ENCODE measurements around the gene SMYD3.

Gene SMYD3

DNA sequence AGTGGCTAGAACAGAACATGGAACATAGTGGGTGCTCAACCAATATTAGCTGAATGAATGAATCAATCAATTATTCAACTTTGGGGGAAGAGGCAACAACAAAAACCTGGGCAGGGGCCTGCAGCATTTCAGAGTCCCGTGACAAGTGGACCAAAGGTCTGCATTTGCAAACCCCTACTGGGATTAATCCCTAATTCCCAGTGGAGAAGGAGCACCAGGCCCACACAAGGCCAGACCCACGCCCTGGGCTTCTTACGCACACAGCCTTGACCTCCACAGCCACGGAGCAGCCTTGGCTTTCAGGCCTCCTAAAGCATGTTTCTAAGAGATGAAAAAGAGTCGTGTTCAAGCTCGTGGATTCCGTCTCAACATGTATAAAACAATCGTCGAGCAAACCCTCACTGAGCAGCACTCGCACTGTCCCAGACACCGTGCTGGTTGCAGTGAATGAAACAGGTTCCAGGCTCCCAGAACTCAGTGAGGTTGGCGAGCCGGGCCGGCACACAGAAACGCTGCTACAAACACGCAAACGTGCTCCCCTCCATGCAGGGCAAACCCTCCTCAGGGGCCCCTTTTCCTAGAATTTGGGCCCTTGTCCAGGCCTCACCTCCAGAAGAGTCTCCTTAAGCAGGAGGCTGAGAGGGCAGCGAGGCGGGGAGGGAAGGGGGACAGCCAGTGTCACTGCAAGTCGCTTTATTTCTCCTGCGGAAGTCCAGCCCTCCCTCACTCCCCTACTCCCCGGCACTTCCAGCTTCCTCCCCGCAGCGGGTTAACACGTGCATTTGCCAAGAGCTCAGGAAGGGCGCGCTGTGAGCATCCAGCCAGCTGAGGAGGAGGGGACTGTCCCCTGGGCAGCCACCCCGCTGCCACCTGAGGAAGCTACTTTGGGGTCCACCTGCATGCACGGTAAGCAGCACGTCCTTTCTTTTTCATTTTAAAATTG lies 795.8 kb downstream of the SMYD3 start:
- TF ChIP-seq, protein P1, sequence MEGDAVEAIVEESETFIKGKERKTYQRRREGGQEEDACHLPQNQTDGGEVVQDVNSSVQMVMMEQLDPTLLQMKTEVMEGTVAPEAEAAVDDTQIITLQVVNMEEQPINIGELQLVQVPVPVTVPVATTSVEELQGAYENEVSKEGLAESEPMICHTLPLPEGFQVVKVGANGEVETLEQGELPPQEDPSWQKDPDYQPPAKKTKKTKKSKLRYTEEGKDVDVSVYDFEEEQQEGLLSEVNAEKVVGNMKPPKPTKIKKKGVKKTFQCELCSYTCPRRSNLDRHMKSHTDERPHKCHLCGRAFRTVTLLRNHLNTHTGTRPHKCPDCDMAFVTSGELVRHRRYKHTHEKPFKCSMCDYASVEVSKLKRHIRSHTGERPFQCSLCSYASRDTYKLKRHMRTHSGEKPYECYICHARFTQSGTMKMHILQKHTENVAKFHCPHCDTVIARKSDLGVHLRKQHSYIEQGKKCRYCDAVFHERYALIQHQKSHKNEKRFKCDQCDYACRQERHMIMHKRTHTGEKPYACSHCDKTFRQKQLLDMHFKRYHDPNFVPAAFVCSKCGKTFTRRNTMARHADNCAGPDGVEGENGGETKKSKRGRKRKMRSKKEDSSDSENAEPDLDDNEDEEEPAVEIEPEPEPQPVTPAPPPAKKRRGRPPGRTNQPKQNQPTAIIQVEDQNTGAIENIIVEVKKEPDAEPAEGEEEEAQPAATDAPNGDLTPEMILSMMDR (IDR thresholded peaks at IDR 0.05) = no peak
- Histone ChIP-seq H3K9ac (no peak overlapping the region), H3K4me3 (ENCODE audit: low read depth, low read length) (no peak overlapping the region), H3K4me1 (no peaks in the 10 kb centered on the region), H3K4me2 (ENCODE audit: low read length) (no peak overlapping the region), H3K79me2 (no peaks in the 10 kb centered on the region), H3K27me3 (ENCODE audit: control insufficient read depth, insufficient read depth, low read length) (no peaks in the 10 kb centered on the region), H3K27ac (no peak overlapping the region), H3K9me3 (ENCODE audit: control insufficient read depth, low read length) (no peaks in the 10 kb centered on the region), H3K36me3 (ENCODE audit: control insufficient read depth, insufficient read depth, low read length) (no peaks in the 10 kb centered on the region), H2AFZ (no peak overlapping the region)

GRCh38 chr1:245707941-245708340 lies 799.1 kb downstream of the SMYD3 start:
- Histone ChIP-seq H3K79me2 (no peaks in the 10 kb centered on the region), H3K4me2 (ENCODE audit: low read length) (no peak overlapping the region), H3K4me1 (no peaks in the 10 kb centered on the region), H3K27me3 (ENCODE audit: control insufficient read depth, insufficient read depth, low read length) (no peaks in the 10 kb centered on the region), H2AFZ (no peak overlapping the region), H3K9me3 (ENCODE audit: control insufficient read depth, low read length) (no peaks in the 10 kb centered on the region), H3K36me3 (ENCODE audit: control insufficient read depth, insufficient read depth, low read length) (no peaks in the 10 kb centered on the region), H3K27ac (no peak overlapping the region), H3K4me3 (ENCODE audit: low read depth, low read length) (no peak overlapping the region), H3K9ac (no peak overlapping the region)
- TF ChIP-seq, protein P1 (IDR thresholded peaks at IDR 0.05) = no peak

- no peak overlapping the region for H3K9ac ChIP-seq
- no peaks in the 10 kb centered on the region for H3K9me3 ChIP-seq (ENCODE audit: control insufficient read depth, low read length)
- H3K27ac ChIP-seq = no peak overlapping the region
- no peak overlapping the region for H3K4me3 ChIP-seq (ENCODE audit: low read depth, low read length)
- H3K4me2 ChIP-seq (ENCODE audit: low read length) = no peak overlapping the region
- H3K36me3 ChIP-seq (ENCODE audit: control insufficient read depth, insufficient read depth, low read length) = no peaks in the 10 kb centered on the region
- H3K4me1 ChIP-seq = no peaks in the 10 kb centered on the region
- no peak overlapping the region for H2AFZ ChIP-seq
- no peaks in the 10 kb centered on the region for H3K79me2 ChIP-seq
- TF ChIP-seq, protein P1 (IDR thresholded peaks at IDR 0.05) = no peak
- no peaks in the 10 kb centered on the region for H3K27me3 ChIP-seq (ENCODE audit: control insufficient read depth, insufficient read depth, low read length)
Observed at GRCh38 chr1:245704765-245705164, 802.3 kb downstream of the SMYD3 start.

GRCh38 chr1:245704341-245704740 lies 802.7 kb downstream of the SMYD3 start:
- Histone ChIP-seq H2AFZ (no peak overlapping the region), H3K9me3 (ENCODE audit: control insufficient read depth, low read length) (no peaks in the 10 kb centered on the region), H3K27me3 (ENCODE audit: control insufficient read depth, insufficient read depth, low read length) (no peaks in the 10 kb centered on the region), H3K4me3 (ENCODE audit: low read depth, low read length) (no peak overlapping the region), H3K79me2 (no peaks in the 10 kb centered on the region), H3K27ac (no peak overlapping the region), H3K4me2 (ENCODE audit: low read length) (no peak overlapping the region), H3K4me1 (no peaks in the 10 kb centered on the region), H3K36me3 (ENCODE audit: control insufficient read depth, insufficient read depth, low read length) (no peaks in the 10 kb centered on the region), H3K9ac (no peak overlapping the region)
- TF ChIP-seq, protein P1 (IDR thresholded peaks at IDR 0.05) = no peak

GRCh38 chr1:245702346-245702745 lies 804.7 kb downstream of the SMYD3 start:
- H3K4me1 ChIP-seq = no peaks in the 10 kb centered on the region
- no peaks in the 10 kb centered on the region for H3K36me3 ChIP-seq (ENCODE audit: control insufficient read depth, insufficient read depth, low read length)
- no peaks in the 10 kb centered on the region for H3K9me3 ChIP-seq (ENCODE audit: control insufficient read depth, low read length)
- H3K4me2 ChIP-seq (ENCODE audit: low read length) = no peak overlapping the region
- H3K4me3 ChIP-seq (ENCODE audit: low read depth, low read length) = no peak overlapping the region
- H3K9ac ChIP-seq = no peak overlapping the region
- no peak overlapping the region for H3K27ac ChIP-seq
- no peaks in the 10 kb centered on the region for H3K79me2 ChIP-seq
- no peaks in the 10 kb centered on the region for H3K27me3 ChIP-seq (ENCODE audit: control insufficient read depth, insufficient read depth, low read length)
- no peak overlapping the region for H2AFZ ChIP-seq
- TF ChIP-seq, protein P1 (IDR thresholded peaks at IDR 0.05) = no peak
